ENCODE measurements around the gene APOL1.
A peak's percentile ranks its signal among the peaks of the same experiment; 100 is the strongest.

The APOL1 gene

GRCh38 chr22:36218648-36219193 lies 34.2 kb upstream of the APOL1 start:
- Histone ChIP-seq H3K4me3 (ENCODE audit: low read depth, low read length, poor library complexity, severe bottlenecking) (no peak overlapping the region), H3K4me1 (ENCODE audit: insufficient read depth, low read length, severe bottlenecking) (no peaks in the 10 kb centered on the region), H2AFZ (ENCODE audit: low read length) (no peak overlapping the region), H3K27me3 (ENCODE audit: insufficient read depth, low read length) (no peaks in the 10 kb centered on the region), H3K79me2 (ENCODE audit: insufficient read depth, low read length) (no peaks in the 10 kb centered on the region), H3K9ac (ENCODE audit: low read length) (no peak overlapping the region), H3K36me3 (ENCODE audit: insufficient read depth, low read length) (no peaks in the 10 kb centered on the region), H3K9me3 (ENCODE audit: low read length) (no peaks in the 10 kb centered on the region), H3K27ac (ENCODE audit: low read depth, low read length, poor library complexity, severe bottlenecking) (no peak overlapping the region), H3F3A (ENCODE audit: insufficient read depth, low read length) (no peaks in the 10 kb centered on the region), H3K9me2 (ENCODE audit: low read depth, low read length) (no peaks in the 10 kb centered on the region), H4K20me1 (ENCODE audit: insufficient read depth, low read length) (no peaks in the 10 kb centered on the region), H3K4me2 (ENCODE audit: low read length) (no peak overlapping the region)
- TF ChIP-seq CTCF (IDR thresholded peaks at IDR 0.05; ENCODE audit: low read length) (no peak), EZH2 (IDR thresholded peaks at IDR 0.05; ENCODE audit: borderline replicate concordance, low read length) (no peak)

GRCh38 chr22:36220451-36220921 lies 32.4 kb upstream of the APOL1 start:
- no peaks in the 10 kb centered on the region for H3K27me3 ChIP-seq (ENCODE audit: insufficient read depth, low read length)
- no peak overlapping the region for H3K27ac ChIP-seq (ENCODE audit: low read depth, low read length, poor library complexity, severe bottlenecking)
- no peak overlapping the region for H2AFZ ChIP-seq (ENCODE audit: low read length)
- no peaks in the 10 kb centered on the region for H3K4me1 ChIP-seq (ENCODE audit: insufficient read depth, low read length, severe bottlenecking)
- H4K20me1 ChIP-seq (ENCODE audit: insufficient read depth, low read length): no peaks in the 10 kb centered on the region
- H3K79me2 ChIP-seq (ENCODE audit: insufficient read depth, low read length): no peaks in the 10 kb centered on the region
- H3K9ac ChIP-seq (ENCODE audit: low read length): no peak overlapping the region
- no peaks in the 10 kb centered on the region for H3F3A ChIP-seq (ENCODE audit: insufficient read depth, low read length)
- no peaks in the 10 kb centered on the region for H3K9me3 ChIP-seq (ENCODE audit: low read length)
- TF ChIP-seq CTCF (IDR thresholded peaks at IDR 0.05; ENCODE audit: low read length): no peak
- no peak overlapping the region for H3K4me3 ChIP-seq (ENCODE audit: low read depth, low read length, poor library complexity, severe bottlenecking)
- H3K4me2 ChIP-seq (ENCODE audit: low read length): no peak overlapping the region
- H3K9me2 ChIP-seq (ENCODE audit: low read depth, low read length): no peaks in the 10 kb centered on the region
- no peaks in the 10 kb centered on the region for H3K36me3 ChIP-seq (ENCODE audit: insufficient read depth, low read length)

GRCh38 chr22:36221799-36222751 lies 30.9 kb upstream of the APOL1 start:
- Histone ChIP-seq H3F3A (ENCODE audit: insufficient read depth, low read length) (no peaks in the 10 kb centered on the region), H3K79me2 (ENCODE audit: insufficient read depth, low read length) (no peaks in the 10 kb centered on the region), H3K9me3 (ENCODE audit: low read length) (no peaks in the 10 kb centered on the region), H3K4me1 (ENCODE audit: insufficient read depth, low read length, severe bottlenecking) (no peaks in the 10 kb centered on the region), H3K36me3 (ENCODE audit: insufficient read depth, low read length) (0 out of 2 replicates have a peak, but pooled peaks cover 5% of the 10 kb centered on the region), H3K4me2 (ENCODE audit: low read length) (no peak overlapping the region), H2AFZ (ENCODE audit: low read length) (no peak overlapping the region), H4K20me1 (ENCODE audit: insufficient read depth, low read length) (no peaks in the 10 kb centered on the region), H3K27me3 (ENCODE audit: insufficient read depth, low read length) (no peaks in the 10 kb centered on the region), H3K9me2 (ENCODE audit: low read depth, low read length) (no peaks in the 10 kb centered on the region), H3K4me3 (ENCODE audit: low read depth, low read length, poor library complexity, severe bottlenecking) (no peak overlapping the region), H3K27ac (ENCODE audit: low read depth, low read length, poor library complexity, severe bottlenecking) (no peak overlapping the region), H3K9ac (ENCODE audit: low read length) (no peak overlapping the region)
- TF ChIP-seq CTCF (IDR thresholded peaks at IDR 0.05; ENCODE audit: low read length) (peak; percentile 92), EZH2 (IDR thresholded peaks at IDR 0.05; ENCODE audit: borderline replicate concordance, low read length) (no peak)
